ENCODE results near the gene EPRS1. TPM values are rescaled to one million over a fixed set of nuclear protein-coding genes. Genes with fewer than 3 reads are reported as not detected.

Gene EPRS1
- total and polyA plus RNA-seq, 9 of the 15 experiments (the other 6 are each of a cell fraction or from before 2014, with no cell fraction given): 129 to 291 (median 248) TPM

GRCh38 chr1:220045356-220046051 is 801 bp downstream of the EPRS1 start (continued):
- TF ChIP-seq ETV1 (tag; conservative IDR thresholded peaks at IDR 0.05; ENCODE audit: low read depth) (peak; percentile 80), TCF7 (IDR thresholded peaks at IDR 0.05; ENCODE audit: borderline replicate concordance) (no peak), KLF13 (tag; IDR thresholded peaks at IDR 0.05; ENCODE audit: borderline replicate concordance, low read depth) (no peak), HMG20B (CRISPR knock-in tag; IDR thresholded peaks at IDR 0.05) (no peak), RAD51 (IDR thresholded peaks at IDR 0.05; ENCODE audit: borderline replicate concordance, low read depth) (0 out of 2 replicates have a peak, but pooled peaks have one; percentile 1), ZNF395 (CRISPR knock-in tag; IDR thresholded peaks at IDR 0.05) (no peak), ZNF407 (IDR thresholded peaks at IDR 0.05; ENCODE audit: low read depth) (peak; percentile 18; the same call in 1 of the 2 replicates), TFAP4 (CRISPR knock-in tag; IDR thresholded peaks at IDR 0.05; ENCODE audit: borderline replicate concordance) (peak; percentile 37; the same call in 1 of the 2 replicates), NBN (IDR thresholded peaks at IDR 0.05; ENCODE audit: low read depth) (peak; percentile 78), GTF3C2 (IDR thresholded peaks at IDR 0.05; ENCODE audit: borderline replicate concordance, extremely low read depth, insufficient read length) (no peak), ZFX (CRISPR knock-in tag; IDR thresholded peaks at IDR 0.05) (no peak), SIN3A (IDR thresholded peaks at IDR 0.05; ENCODE audit: borderline replicate concordance in 2 of 2, control insufficient read depth in 1 of 2, low read depth in 2 of 2, low read length in 2 of 2) (peak in 1 of 2 experiments; percentile 71; a peak in 2 of 4 replicates)
